HEK293 (cell line): ENCODE measurements around the gene THUMPD3.

ENCODE experiments used
- CTCF ChIA-PET: fragments of 350-600 bp; formaldehyde crosslinking; extraction: SDS; loops from one replicate; lab custom pipeline; 2021; ENCODE audit warnings: antibody characterized with exemption; lab: Yijun Ruan, JAX
- POLR2A ChIA-PET: fragments of 300-600 bp; formaldehyde crosslinking; extraction: SDS; loops from one replicate; lab custom pipeline; 2020; ENCODE audit warnings: antibody characterized with exemption, inconsistent platforms; lab: Yijun Ruan, JAX
- H3K27ac ChIP-seq: fragments of 200-500 bp; sonication (Bioruptor generic); 2 replicates; pipeline ENCODE4 v1.5.1; 2014; ENCODE audit warnings: low read depth, low read length, control low read depth, inconsistent platforms; ENCODE audit errors: extremely low read depth
- H3K36me3 ChIP-seq, 2 experiments: fragments of 200-500 bp in 1 of 2; sonication (Bioruptor generic) in 1 of 2; 1 replicate in 1 of 2; 2 replicates in 1 of 2; pipeline ENCODE4 v1.5.1; 2014 to 2017; ENCODE audit warnings: inconsistent platforms in 2 of 2, low read length in 2 of 2; ENCODE audit not compliant: control insufficient read depth in 2 of 2, insufficient read depth in 1 of 2
- H3K4me1 ChIP-seq: fragments of 200-500 bp; sonication (Bioruptor generic); 2 replicates; pipeline ENCODE4 v1.5.1; 2014; ENCODE audit warnings: mild to moderate bottlenecking, low read length, inconsistent platforms; ENCODE audit not compliant: control insufficient read depth, insufficient read depth
- H3K4me3 ChIP-seq: 2 replicates; pipeline ENCODE4 v1.5.1; 2011; ENCODE audit warnings: low read depth, mild to moderate bottlenecking, control low read depth, low read length, moderate library complexity
- H3K9me3 ChIP-seq: fragments of 200-500 bp; sonication (Bioruptor generic); 2 replicates; pipeline ENCODE4 v1.5.1; 2014; ENCODE audit warnings: low read depth, low read length, inconsistent platforms; ENCODE audit not compliant: control insufficient read depth, insufficient read depth
- FEZF1 ChIP-seq: fragments of 450-650 bp; formaldehyde crosslinking; IDR thresholded peaks from 2 replicates; pipeline ENCODE4 v1.5.1; 2016; ENCODE audit warnings: missing biosample characterization, missing genetic modification characterization
- SCRT2 ChIP-seq: fragments of 450-650 bp; formaldehyde crosslinking; IDR thresholded peaks from 2 replicates; pipeline ENCODE4 v1.5.1; 2016; ENCODE audit warnings: missing biosample characterization, missing genetic modification characterization
- SETDB1 ChIP-seq: IDR thresholded peaks from one replicate; pipeline ENCODE4 v1.6.1; 2017; ENCODE audit warnings: mild to moderate bottlenecking, low read length, moderate library complexity, mixed read lengths; ENCODE audit not compliant: insufficient read length
- WT1 ChIP-seq: fragments of 450-650 bp; formaldehyde crosslinking; IDR thresholded peaks from 2 replicates; pipeline ENCODE4 v1.5.1; 2016; ENCODE audit warnings: missing biosample characterization, missing genetic modification characterization
- YY1 ChIP-seq: fragments of 450-650 bp; formaldehyde crosslinking; IDR thresholded peaks from 2 replicates; pipeline ENCODE4 v1.5.1; 2018; ENCODE audit warnings: missing biosample characterization, missing genetic modification characterization
- ZBTB7A ChIP-seq: fragments of 450-650 bp; formaldehyde crosslinking; IDR thresholded peaks from 2 replicates; pipeline ENCODE4 v1.5.1; 2016; ENCODE audit warnings: low read depth, missing biosample characterization, missing genetic modification characterization
- ZBTB8A ChIP-seq: fragments of 450-650 bp; formaldehyde crosslinking; IDR thresholded peaks from 2 replicates; pipeline ENCODE4 v1.5.1; 2016; ENCODE audit warnings: missing biosample characterization, missing genetic modification characterization
- ZNF2 ChIP-seq: fragments of 450-650 bp; formaldehyde crosslinking; IDR thresholded peaks from 2 replicates; pipeline ENCODE4 v1.5.1; 2016; ENCODE audit warnings: missing biosample characterization, missing genetic modification characterization
- ZNF211 ChIP-seq: fragments of 450-650 bp; formaldehyde crosslinking; IDR thresholded peaks from 2 replicates; pipeline ENCODE4 v1.5.1; 2016; ENCODE audit warnings: low read depth, missing biosample characterization, missing genetic modification characterization
- ZNF354C ChIP-seq: fragments of 450-650 bp; formaldehyde crosslinking; IDR thresholded peaks from 2 replicates; pipeline ENCODE4 v1.5.1; 2016; ENCODE audit warnings: missing biosample characterization, missing genetic modification characterization, low read depth, borderline replicate concordance
- ZNF561 ChIP-seq: fragments of 450-650 bp; IDR thresholded peaks from 2 replicates; pipeline ENCODE4 v1.5.1; 2018; ENCODE audit warnings: missing biosample characterization, missing genetic modification characterization, borderline replicate concordance
- ZNF654 ChIP-seq: fragments of 450-650 bp; formaldehyde crosslinking; IDR thresholded peaks from 2 replicates; pipeline ENCODE4 v1.5.1; 2016; ENCODE audit warnings: low read depth, missing biosample characterization, missing genetic modification characterization
- ZNF660 ChIP-seq: fragments of 450-650 bp; IDR thresholded peaks from 2 replicates; pipeline ENCODE4 v1.5.1; 2018; ENCODE audit warnings: missing biosample characterization, mild to moderate bottlenecking, missing genetic modification characterization
- ZNF677 ChIP-seq: fragments of 450-650 bp; IDR thresholded peaks from 2 replicates; pipeline ENCODE4 v1.5.0; 2018; ENCODE audit warnings: missing biosample characterization, mild to moderate bottlenecking, missing genetic modification characterization, moderate library complexity
- TF ChIP-seq, protein P1 (sequence below): fragments of 450-650 bp; formaldehyde crosslinking; IDR thresholded peaks from 2 replicates; pipeline ENCODE4 v1.5.1; 2016; ENCODE audit warnings: missing biosample characterization, missing genetic modification characterization
- TF ChIP-seq, protein P2 (sequence below): fragments of 450-650 bp; formaldehyde crosslinking; conservative IDR thresholded peaks from 2 replicates; pipeline ENCODE4 v1.5.1; 2016; ENCODE audit warnings: low read depth, missing biosample characterization, missing genetic modification characterization
- TF ChIP-seq, protein P3 (sequence below): fragments of 450-650 bp; formaldehyde crosslinking; IDR thresholded peaks from 2 replicates; pipeline ENCODE4 v1.5.1; 2016; ENCODE audit warnings: missing biosample characterization, missing genetic modification characterization
- TF ChIP-seq, protein P4 (sequence below): fragments of 450-650 bp; formaldehyde crosslinking; IDR thresholded peaks from 2 replicates; pipeline ENCODE4 v1.5.1; 2016; ENCODE audit warnings: missing biosample characterization, missing genetic modification characterization
- TF ChIP-seq, protein P5 (sequence below): fragments of 450-650 bp; formaldehyde crosslinking; conservative IDR thresholded peaks from 2 replicates; pipeline ENCODE4 v1.5.1; 2016; ENCODE audit warnings: low read depth, missing biosample characterization, missing genetic modification characterization

Gene THUMPD3

DNA sequence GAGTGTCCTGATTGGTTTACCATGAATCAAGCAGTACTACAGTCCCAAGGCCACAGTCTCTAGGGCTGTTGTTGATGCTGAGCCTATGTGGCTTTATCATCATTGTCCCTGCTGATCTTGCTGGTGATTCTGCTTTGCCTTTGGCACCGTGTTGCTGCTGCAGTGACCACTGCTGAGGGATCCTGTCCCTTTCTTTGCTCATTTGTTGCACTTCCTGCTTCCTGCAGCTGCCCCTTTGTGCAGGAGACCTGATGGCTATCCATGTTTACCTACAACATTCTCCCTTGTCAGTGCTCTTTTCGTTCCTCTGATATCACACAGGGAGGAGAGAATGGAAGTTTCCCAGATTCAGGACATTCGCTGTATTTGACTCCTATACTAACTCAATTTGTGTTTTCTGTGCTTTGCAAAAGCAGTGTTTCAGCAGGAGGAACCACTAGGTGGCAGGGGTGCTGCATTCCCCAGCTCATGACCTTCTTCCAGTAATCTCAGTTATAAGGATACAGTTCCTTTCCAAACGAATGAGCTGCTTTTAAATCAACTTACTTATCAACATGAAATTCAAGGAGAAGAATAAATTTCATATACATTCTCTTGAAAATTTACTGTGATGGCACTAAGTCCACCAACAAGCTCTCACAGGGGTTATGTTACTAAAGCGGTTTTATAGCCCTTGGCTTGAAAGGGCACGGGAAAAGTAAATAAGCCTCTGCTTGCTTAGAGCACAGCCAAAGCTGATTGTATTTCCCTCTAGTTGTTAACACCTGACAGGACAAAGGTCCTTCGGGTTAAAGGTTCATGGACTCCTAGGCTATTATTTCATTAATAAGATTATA, 9.7 kb upstream of the THUMPD3 start:
- POLR2A ChIA-PET = interaction anchor here (0.5 to 1.1 kb wide), 3 partner anchors 10 to 93 kb away, joined by 3 to 15 read pairs (median 3); partner anchors contain the start of gene THUMPD3
- CTCF ChIA-PET = interaction anchor here (0.5 to 3.0 kb wide), 41 partner anchors 10 to 909 kb away, joined by 3 to 31 read pairs (median 4); partner anchors contain the start of gene THUMPD3
- Histone ChIP-seq H3K36me3 (no peaks in the 10 kb centered on the region), H3K27ac (no peak overlapping the region), H3K4me3 (no peak overlapping the region), H3K9me3 (no peaks in the 10 kb centered on the region), H3K4me1 (peaks cover 3% of the 10 kb centered on the region; the same call in 1 of the 2 replicates)
- TF ChIP-seq SCRT2 = peak; percentile 62
- no peak for TF ChIP-seq SETDB1
- TF ChIP-seq, protein P1, sequence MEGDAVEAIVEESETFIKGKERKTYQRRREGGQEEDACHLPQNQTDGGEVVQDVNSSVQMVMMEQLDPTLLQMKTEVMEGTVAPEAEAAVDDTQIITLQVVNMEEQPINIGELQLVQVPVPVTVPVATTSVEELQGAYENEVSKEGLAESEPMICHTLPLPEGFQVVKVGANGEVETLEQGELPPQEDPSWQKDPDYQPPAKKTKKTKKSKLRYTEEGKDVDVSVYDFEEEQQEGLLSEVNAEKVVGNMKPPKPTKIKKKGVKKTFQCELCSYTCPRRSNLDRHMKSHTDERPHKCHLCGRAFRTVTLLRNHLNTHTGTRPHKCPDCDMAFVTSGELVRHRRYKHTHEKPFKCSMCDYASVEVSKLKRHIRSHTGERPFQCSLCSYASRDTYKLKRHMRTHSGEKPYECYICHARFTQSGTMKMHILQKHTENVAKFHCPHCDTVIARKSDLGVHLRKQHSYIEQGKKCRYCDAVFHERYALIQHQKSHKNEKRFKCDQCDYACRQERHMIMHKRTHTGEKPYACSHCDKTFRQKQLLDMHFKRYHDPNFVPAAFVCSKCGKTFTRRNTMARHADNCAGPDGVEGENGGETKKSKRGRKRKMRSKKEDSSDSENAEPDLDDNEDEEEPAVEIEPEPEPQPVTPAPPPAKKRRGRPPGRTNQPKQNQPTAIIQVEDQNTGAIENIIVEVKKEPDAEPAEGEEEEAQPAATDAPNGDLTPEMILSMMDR (tag by site-specific recombination) = peak; percentile 66
- TF ChIP-seq ZNF211 (tag by site-specific recombination) = no peak
- TF ChIP-seq YY1 (tag by site-specific recombination) = no peak
- TF ChIP-seq ZNF561 (tag by site-specific recombination) = 0 out of 2 replicates have a peak, but pooled peaks have one; percentile 20
- no peak for TF ChIP-seq ZNF677 (tag by site-specific recombination)
- no peak for TF ChIP-seq ZBTB8A (tag by site-specific recombination)
- TF ChIP-seq FEZF1 (tag by site-specific recombination) = peak; percentile 92
- TF ChIP-seq, protein P2, sequence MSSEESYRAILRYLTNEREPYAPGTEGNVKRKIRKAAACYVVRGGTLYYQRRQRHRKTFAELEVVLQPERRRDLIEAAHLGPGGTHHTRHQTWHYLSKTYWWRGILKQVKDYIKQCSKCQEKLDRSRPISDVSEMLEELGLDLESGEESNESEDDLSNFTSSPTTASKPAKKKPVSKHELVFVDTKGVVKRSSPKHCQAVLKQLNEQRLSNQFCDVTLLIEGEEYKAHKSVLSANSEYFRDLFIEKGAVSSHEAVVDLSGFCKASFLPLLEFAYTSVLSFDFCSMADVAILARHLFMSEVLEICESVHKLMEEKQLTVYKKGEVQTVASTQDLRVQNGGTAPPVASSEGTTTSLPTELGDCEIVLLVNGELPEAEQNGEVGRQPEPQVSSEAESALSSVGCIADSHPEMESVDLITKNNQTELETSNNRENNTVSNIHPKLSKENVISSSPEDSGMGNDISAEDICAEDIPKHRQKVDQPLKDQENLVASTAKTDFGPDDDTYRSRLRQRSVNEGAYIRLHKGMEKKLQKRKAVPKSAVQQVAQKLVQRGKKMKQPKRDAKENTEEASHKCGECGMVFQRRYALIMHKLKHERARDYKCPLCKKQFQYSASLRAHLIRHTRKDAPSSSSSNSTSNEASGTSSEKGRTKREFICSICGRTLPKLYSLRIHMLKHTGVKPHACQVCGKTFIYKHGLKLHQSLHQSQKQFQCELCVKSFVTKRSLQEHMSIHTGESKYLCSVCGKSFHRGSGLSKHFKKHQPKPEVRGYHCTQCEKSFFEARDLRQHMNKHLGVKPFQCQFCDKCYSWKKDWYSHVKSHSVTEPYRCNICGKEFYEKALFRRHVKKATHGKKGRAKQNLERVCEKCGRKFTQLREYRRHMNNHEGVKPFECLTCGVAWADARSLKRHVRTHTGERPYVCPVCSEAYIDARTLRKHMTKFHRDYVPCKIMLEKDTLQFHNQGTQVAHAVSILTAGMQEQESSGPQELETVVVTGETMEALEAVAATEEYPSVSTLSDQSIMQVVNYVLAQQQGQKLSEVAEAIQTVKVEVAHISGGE (tag by site-specific recombination) = no peak
- TF ChIP-seq ZNF354C (tag by site-specific recombination) = no peak
- TF ChIP-seq, protein P3, sequence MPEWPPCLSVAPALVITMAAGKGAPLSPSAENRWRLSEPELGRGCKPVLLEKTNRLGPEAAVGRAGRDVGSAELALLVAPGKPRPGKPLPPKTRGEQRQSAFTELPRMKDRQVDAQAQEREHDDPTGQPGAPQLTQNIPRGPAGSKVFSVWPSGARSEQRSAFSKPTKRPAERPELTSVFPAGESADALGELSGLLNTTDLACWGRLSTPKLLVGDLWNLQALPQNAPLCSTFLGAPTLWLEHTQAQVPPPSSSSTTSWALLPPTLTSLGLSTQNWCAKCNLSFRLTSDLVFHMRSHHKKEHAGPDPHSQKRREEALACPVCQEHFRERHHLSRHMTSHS (tag by site-specific recombination) = no peak
- peak; percentile 27; the same call in 1 of the 2 replicates for TF ChIP-seq ZNF2 (tag by site-specific recombination)
- no peak for TF ChIP-seq WT1 (tag by site-specific recombination)
- TF ChIP-seq ZNF660 (tag by site-specific recombination) = peak; percentile 75
- peak; percentile 97 for TF ChIP-seq ZNF654 (tag by site-specific recombination)
- TF ChIP-seq, protein P4, sequence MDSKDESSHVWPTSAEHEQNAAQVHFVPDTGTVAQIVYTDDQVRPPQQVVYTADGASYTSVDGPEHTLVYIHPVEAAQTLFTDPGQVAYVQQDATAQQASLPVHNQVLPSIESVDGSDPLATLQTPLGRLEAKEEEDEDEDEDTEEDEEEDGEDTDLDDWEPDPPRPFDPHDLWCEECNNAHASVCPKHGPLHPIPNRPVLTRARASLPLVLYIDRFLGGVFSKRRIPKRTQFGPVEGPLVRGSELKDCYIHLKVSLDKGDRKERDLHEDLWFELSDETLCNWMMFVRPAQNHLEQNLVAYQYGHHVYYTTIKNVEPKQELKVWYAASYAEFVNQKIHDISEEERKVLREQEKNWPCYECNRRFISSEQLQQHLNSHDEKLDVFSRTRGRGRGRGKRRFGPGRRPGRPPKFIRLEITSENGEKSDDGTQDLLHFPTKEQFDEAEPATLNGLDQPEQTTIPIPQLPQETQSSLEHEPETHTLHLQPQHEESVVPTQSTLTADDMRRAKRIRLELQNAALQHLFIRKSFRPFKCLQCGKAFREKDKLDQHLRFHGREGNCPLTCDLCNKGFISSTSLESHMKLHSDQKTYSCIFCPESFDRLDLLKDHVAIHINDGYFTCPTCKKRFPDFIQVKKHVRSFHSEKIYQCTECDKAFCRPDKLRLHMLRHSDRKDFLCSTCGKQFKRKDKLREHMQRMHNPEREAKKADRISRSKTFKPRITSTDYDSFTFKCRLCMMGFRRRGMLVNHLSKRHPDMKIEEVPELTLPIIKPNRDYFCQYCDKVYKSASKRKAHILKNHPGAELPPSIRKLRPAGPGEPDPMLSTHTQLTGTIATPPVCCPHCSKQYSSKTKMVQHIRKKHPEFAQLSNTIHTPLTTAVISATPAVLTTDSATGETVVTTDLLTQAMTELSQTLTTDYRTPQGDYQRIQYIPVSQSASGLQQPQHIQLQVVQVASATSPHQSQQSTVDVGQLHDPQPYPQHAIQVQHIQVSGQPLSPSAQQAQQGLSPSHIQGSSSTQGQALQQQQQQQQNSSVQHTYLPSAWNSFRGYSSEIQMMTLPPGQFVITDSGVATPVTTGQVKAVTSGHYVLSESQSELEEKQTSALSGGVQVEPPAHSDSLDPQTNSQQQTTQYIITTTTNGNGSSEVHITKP (tag by site-specific recombination) = peak; percentile 54; the same call in 1 of the 2 replicates
- TF ChIP-seq, protein P5, sequence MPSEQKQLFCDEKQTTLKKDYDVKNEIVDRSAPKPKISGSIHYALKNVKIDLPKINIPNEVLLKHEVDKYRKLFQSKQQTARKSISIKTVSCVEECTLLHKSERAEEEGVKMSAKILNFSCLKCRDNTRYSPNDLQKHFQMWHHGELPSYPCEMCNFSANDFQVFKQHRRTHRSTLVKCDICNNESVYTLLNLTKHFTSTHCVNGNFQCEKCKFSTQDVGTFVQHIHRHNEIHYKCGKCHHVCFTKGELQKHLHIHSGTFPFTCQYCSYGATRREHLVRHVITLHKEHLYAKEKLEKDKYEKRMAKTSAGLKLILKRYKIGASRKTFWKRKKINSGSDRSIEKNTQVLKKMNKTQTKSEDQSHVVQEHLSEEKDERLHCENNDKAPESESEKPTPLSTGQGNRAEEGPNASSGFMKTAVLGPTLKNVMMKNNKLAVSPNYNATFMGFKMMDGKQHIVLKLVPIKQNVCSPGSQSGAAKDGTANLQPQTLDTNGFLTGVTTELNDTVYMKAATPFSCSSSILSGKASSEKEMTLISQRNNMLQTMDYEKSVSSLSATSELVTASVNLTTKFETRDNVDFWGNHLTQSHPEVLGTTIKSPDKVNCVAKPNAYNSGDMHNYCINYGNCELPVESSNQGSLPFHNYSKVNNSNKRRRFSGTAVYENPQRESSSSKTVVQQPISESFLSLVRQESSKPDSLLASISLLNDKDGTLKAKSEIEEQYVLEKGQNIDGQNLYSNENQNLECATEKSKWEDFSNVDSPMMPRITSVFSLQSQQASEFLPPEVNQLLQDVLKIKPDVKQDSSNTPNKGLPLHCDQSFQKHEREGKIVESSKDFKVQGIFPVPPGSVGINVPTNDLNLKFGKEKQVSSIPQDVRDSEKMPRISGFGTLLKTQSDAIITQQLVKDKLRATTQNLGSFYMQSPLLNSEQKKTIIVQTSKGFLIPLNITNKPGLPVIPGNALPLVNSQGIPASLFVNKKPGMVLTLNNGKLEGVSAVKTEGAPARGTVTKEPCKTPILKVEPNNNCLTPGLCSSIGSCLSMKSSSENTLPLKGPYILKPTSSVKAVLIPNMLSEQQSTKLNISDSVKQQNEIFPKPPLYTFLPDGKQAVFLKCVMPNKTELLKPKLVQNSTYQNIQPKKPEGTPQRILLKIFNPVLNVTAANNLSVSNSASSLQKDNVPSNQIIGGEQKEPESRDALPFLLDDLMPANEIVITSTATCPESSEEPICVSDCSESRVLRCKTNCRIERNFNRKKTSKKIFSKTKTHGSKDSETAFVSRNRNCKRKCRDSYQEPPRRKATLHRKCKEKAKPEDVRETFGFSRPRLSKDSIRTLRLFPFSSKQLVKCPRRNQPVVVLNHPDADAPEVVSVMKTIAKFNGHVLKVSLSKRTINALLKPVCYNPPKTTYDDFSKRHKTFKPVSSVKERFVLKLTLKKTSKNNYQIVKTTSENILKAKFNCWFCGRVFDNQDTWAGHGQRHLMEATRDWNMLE (tag by site-specific recombination) = no peak
- TF ChIP-seq ZBTB7A (tag by site-specific recombination) = no peak
